CD14-positive monocyte (primary cell): ENCODE measurements around the gene ADCY2. TPM values are rescaled to one million over a fixed set of nuclear protein-coding genes. Genes with fewer than 3 reads are reported as not detected.

ENCODE experiments used
- DNase-seq, 3 donors: peaks; one replicate each; pipeline ENCODE4 v3.0.0-alpha.2; 2011 to 2022
- H2AFZ ChIP-seq: 2 replicates; pipeline ENCODE4 v1.6.0; 2012; ENCODE audit warnings: mild to moderate bottlenecking, low read depth, low read length, inconsistent platforms; ENCODE audit not compliant: insufficient read depth, poor library complexity, severe bottlenecking
- H3K27ac ChIP-seq, 2 donors: 1 replicate in 1 of 2; 2 replicates in 1 of 2; pipeline ENCODE4 v1.5.1; 2012 to 2013; ENCODE audit warnings: low read length in 2 of 2, control low read depth in 1 of 2, inconsistent platforms in 1 of 2, low read depth in 1 of 2, mild to moderate bottlenecking in 1 of 2
- H3K27me3 ChIP-seq, 2 donors: one replicate each; pipeline versions ENCODE4 v1.6.0 to v1.6.1; 2011 to 2013; ENCODE audit warnings: low read length in 2 of 2; ENCODE audit not compliant: control insufficient read depth in 2 of 2, insufficient read depth in 2 of 2
- H3K36me3 ChIP-seq, 2 donors: replicated peaks in 1 of 2; 1 replicate in 1 of 2; 2 replicates in 1 of 2; pipeline versions ENCODE4 v1.5.1 to v1.6.1; 2012 to 2013; ENCODE audit warnings: low read length in 2 of 2, control low read depth in 1 of 2, inconsistent platforms in 1 of 2, mild to moderate bottlenecking in 1 of 2; ENCODE audit not compliant: insufficient read depth in 2 of 2, control insufficient read depth in 1 of 2
- H3K4me1 ChIP-seq, 2 donors: 1 replicate in 1 of 2; 2 replicates in 1 of 2; pipeline versions ENCODE4 v1.5.1 to v1.6.1; 2012 to 2013; ENCODE audit warnings: low read length in 2 of 2, control low read depth in 1 of 2, inconsistent platforms in 1 of 2, mild to moderate bottlenecking in 1 of 2, moderate library complexity in 1 of 2; ENCODE audit not compliant: insufficient read depth in 2 of 2, control insufficient read depth in 1 of 2
- H3K4me2 ChIP-seq: replicated peaks from 2 replicates; pipeline ENCODE3; 2012; ENCODE audit warnings: low read length, moderate library complexity, mild to moderate bottlenecking; ENCODE audit not compliant: poor library complexity, severe bottlenecking; ENCODE audit errors: extremely low read depth
- H3K4me3 ChIP-seq, 3 experiments: fragments of 200-600 bp in 1 of 3; sonication (generic) in 1 of 3; replicated peaks in 1 of 3; 1 replicate in 2 of 3; 2 replicates in 1 of 3; pipeline ENCODE4 v1.5.1; 2011 to 2013; ENCODE audit warnings: low read length in 3 of 3, mild to moderate bottlenecking in 3 of 3, control low read depth in 2 of 3, low read depth in 2 of 3, inconsistent platforms in 1 of 3, moderate library complexity in 1 of 3
- H3K79me2 ChIP-seq: 2 replicates; pipeline ENCODE4 v1.6.0; 2012; ENCODE audit warnings: mild to moderate bottlenecking, control low read depth, inconsistent platforms, low read length, moderate library complexity; ENCODE audit not compliant: insufficient read depth
- H3K9ac ChIP-seq: 2 replicates; pipeline ENCODE4 v1.6.0; 2017; ENCODE audit warnings: low read length, mild to moderate bottlenecking; ENCODE audit not compliant: insufficient read depth, poor library complexity, severe bottlenecking
- H3K9me3 ChIP-seq, 2 donors: replicated peaks in 1 of 2; 1 replicate in 1 of 2; 2 replicates in 1 of 2; pipeline versions ENCODE4 v1.5.1 to v1.6.1; 2012 to 2013; ENCODE audit warnings: low read length in 2 of 2, control low read depth in 1 of 2; ENCODE audit not compliant: control insufficient read depth in 1 of 2, insufficient read depth in 1 of 2
- H4K20me1 ChIP-seq: 2 replicates; pipeline ENCODE4 v1.6.0; 2012; ENCODE audit warnings: mild to moderate bottlenecking, low read length, control low read depth, moderate library complexity; ENCODE audit not compliant: insufficient read depth
- H3K27ac Mint-ChIP-seq, 7 donors: one replicate each; pipeline ENCODE4 v1.8.0; 2020; ENCODE audit warnings: mild to moderate bottlenecking in 7 of 7, mixed read lengths in 7 of 7, moderate library complexity in 6 of 7, inconsistent platforms in 2 of 7
- H3K27me3 Mint-ChIP-seq, 3 donors: one replicate each; pipeline ENCODE4 v1.8.0; 2021 to 2022; ENCODE audit warnings: low read depth in 3 of 3, mild to moderate bottlenecking in 3 of 3, mixed read lengths in 3 of 3, moderate library complexity in 3 of 3, inconsistent platforms in 1 of 3
- H3K36me3 Mint-ChIP-seq, 2 donors: one replicate each; pipeline ENCODE4 v1.8.0; 2020; ENCODE audit warnings: mixed read lengths in 2 of 2, inconsistent platforms in 1 of 2, mild to moderate bottlenecking in 1 of 2
- H3K4me1 Mint-ChIP-seq: one replicate; pipeline ENCODE4 v1.8.0; 2020; ENCODE audit warnings: mild to moderate bottlenecking, mixed read lengths
- H3K4me3 Mint-ChIP-seq, 2 donors: one replicate each; pipeline ENCODE4 v1.8.0; 2020; ENCODE audit warnings: mild to moderate bottlenecking in 2 of 2, mixed read lengths in 2 of 2, moderate library complexity in 1 of 2
- H3K9me3 Mint-ChIP-seq, 7 donors: one replicate each; pipeline ENCODE4 v1.8.0; 2020 to 2022; ENCODE audit warnings: mixed read lengths in 7 of 7, mild to moderate bottlenecking in 6 of 7, moderate library complexity in 6 of 7, inconsistent platforms in 2 of 7
- CTCF ChIP-seq: fragments of 200-600 bp; IDR thresholded peaks from one replicate; pipeline ENCODE4 v1.8.0; 2022; ENCODE audit warnings: antibody characterized with exemption, mild to moderate bottlenecking
- WGBS: methylation state at CpG from one replicate; pipeline ENCODE4 v1.1.5; 2013; ENCODE audit warnings: missing lambda C conversion rate; ENCODE audit not compliant: insufficient coverage; 5-methylcytosine and 5-hydroxymethylcytosine counted together
- intact Hi-C, 2 donors: fragments of 100-400 bp; cut with micrococcal nuclease; formaldehyde crosslinking; loops; one replicate each; pipeline versions ENCODE4 v1.15.0 to v1.15.1; 2023
- polyA plus RNA-seq, 3 donors: library from polyadenylated mRNA; depleted of rRNA in 1 of 3; unstranded in 2 of 3; stranded (reverse) in 1 of 3; fragments of 300-500 nt in 2 of 3; fragments of >200 nt in 1 of 3; fragmentation: Illumina TruSeq in 2 of 3; gene quantifications; 1 replicate in 2 of 3; 2 replicates in 1 of 3; pipeline ENCODE4 v1.2.3, GENCODE V29; 2012 to 2021

ADCY2 gene
- polyA plus RNA-seq, 3 donors: not detected

- TF ChIP-seq CTCF: no peak
- 59% methylated on average over 3 of the region's 4 CpGs for WGBS
These were observed 23.4 kb downstream of the ADCY2 start for GRCh38 chr5:7419367-7419766.

GRCh38 chr5:7419846-7420245 is 23.9 kb downstream of the ADCY2 start:
- Mint-ChIP-seq H3K9me3 (peaks cover 0 to 3% (median 1%) of the 10 kb centered on the region in 7 donors), H3K27me3 (peaks cover 7 to 16% (median 13%) of the 10 kb centered on the region in 3 donors), H3K4me3 (peak overlapping the region in 1 of 2 donors; percentile 37), H3K36me3 (no peaks in the 10 kb centered on the region), H3K27ac (no peak overlapping the region), H3K4me1 (peaks cover 1% of the 10 kb centered on the region)
- intact Hi-C loops: no loop called here
- Histone ChIP-seq H3K9me3 (no peaks in the 10 kb centered on the region), H3K36me3 (no peaks in the 10 kb centered on the region), H3K4me2 (no peak overlapping the region), H3K4me3 (no peak overlapping the region), H3K9ac (no peak overlapping the region), H3K27ac (no peak overlapping the region), H3K27me3 (peaks cover 0 to 10% of the 10 kb centered on the region in 2 donors), H2AFZ (no peak overlapping the region), H4K20me1 (no peaks in the 10 kb centered on the region), H3K4me1 (no peaks in the 10 kb centered on the region), H3K79me2 (no peaks in the 10 kb centered on the region)
- no peak for DNase-seq
- TF ChIP-seq CTCF: no peak
- 38% methylated on average over 5 of the region's 12 CpGs for WGBS

More at GRCh38 chr5:7419367-7419766, 23.4 kb downstream of the ADCY2 start:
- Histone ChIP-seq H3K79me2 (no peaks in the 10 kb centered on the region), H3K4me2 (no peak overlapping the region), H3K4me3 (no peak overlapping the region), H3K27me3 (peaks cover 0 to 10% of the 10 kb centered on the region in 2 donors), H3K36me3 (no peaks in the 10 kb centered on the region), H3K4me1 (no peaks in the 10 kb centered on the region), H3K9ac (no peak overlapping the region), H3K9me3 (no peaks in the 10 kb centered on the region), H3K27ac (no peak overlapping the region), H4K20me1 (no peaks in the 10 kb centered on the region), H2AFZ (no peak overlapping the region)
- no peak for DNase-seq
- peaks cover 0 to 3% (median 0%) of the 10 kb centered on the region in 7 donors for H3K9me3 Mint-ChIP-seq
- H3K27ac Mint-ChIP-seq: peak overlapping the region in 1 of 7 donors; percentile 10
- H3K27me3 Mint-ChIP-seq: peaks cover 7 to 16% (median 13%) of the 10 kb centered on the region in 3 donors
- no peaks in the 10 kb centered on the region for H3K36me3 Mint-ChIP-seq
- no peak overlapping the region for H3K4me3 Mint-ChIP-seq
- intact Hi-C loops: no loop called here
- H3K4me1 Mint-ChIP-seq: peaks cover 1% of the 10 kb centered on the region
